ENCODE data around the gene TTLL5.

The TTLL5 gene

DNA sequence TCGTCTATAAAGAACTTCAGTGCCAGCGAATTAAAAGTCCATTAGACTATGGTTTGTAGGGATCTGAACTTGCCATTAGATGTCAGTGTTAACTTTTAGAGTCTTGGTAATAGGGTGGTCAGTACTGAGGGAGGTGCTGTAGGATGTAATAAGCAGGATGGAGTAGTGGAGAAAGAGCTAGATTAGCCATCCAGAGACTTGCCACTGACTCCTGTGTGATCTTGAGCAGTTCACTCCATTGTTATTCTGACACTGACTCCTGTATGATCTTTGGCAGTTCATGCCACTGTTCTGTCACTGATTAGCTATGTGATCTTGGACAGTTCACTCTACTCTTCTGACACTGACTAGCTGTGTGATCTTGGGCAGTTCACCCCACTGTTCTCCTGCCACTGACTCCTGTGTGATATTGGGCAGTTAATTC is 133.6 kb downstream of the TTLL5 start:
- DNase-seq (ENCODE audit: low read depth) = peak; percentile 74

GRCh38 chr14:75800792-75801191 is 139.7 kb downstream of the TTLL5 start:
- no peak for DNase-seq (ENCODE audit: low read depth)

- DNase-seq (ENCODE audit: low read depth) = no peak
Measured at GRCh38 chr14:75802486-75802885, 141.4 kb downstream of the TTLL5 start.

- DNase-seq (ENCODE audit: low read depth) = no peak
Measured at GRCh38 chr14:75803765-75804164, 142.7 kb downstream of the TTLL5 start.

- DNase-seq (ENCODE audit: low read depth) = no peak
Measured at GRCh38 chr14:75804570-75805275, 143.7 kb downstream of the TTLL5 start.

- DNase-seq (ENCODE audit: low read depth) = peak; percentile 15
Measured at GRCh38 chr14:75805646-75806045, 144.6 kb downstream of the TTLL5 start.

- DNase-seq (ENCODE audit: low read depth) = peak; percentile 11
Measured at GRCh38 chr14:75806352-75806832, 145.3 kb downstream of the TTLL5 start.

DNA sequence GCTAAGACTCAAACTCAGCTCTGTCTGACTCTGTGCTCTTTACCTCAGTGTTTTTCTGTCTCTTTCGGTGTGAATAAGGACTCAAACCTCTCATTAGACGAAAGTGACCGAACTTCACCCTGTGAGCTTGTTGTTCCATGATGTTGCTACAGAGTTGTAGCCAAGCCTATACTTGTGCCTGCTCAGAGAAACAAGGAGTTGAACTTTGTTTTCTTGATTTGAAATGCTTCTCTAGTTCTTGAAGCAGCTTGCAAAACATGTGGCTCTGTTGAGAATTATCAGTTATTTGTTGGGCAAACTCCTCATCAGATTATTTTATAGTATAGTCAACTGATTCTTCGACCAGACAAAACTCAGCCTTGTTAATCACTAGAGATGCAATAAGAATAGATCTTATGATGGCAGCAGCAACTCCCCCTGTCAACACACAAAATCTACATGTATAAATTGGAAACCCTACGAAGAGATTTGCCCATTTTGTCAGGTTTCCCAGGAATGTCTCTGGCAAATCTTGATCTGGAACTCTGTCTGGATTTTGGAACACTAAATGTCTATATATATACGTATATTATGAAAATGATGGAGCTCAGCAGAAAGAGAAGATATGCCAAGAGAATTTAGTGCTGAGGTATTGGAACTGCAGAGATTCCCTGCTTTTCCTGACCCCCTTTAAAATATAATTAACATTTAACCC is 146.8 kb downstream of the TTLL5 start:
- no peak for DNase-seq (ENCODE audit: low read depth)

- DNase-seq (ENCODE audit: low read depth) = no peak
Measured at GRCh38 chr14:75811136-75811829, 150.2 kb downstream of the TTLL5 start.

- no peak for DNase-seq (ENCODE audit: low read depth)
Measured at GRCh38 chr14:75811872-75812499, 150.9 kb downstream of the TTLL5 start.

DNA sequence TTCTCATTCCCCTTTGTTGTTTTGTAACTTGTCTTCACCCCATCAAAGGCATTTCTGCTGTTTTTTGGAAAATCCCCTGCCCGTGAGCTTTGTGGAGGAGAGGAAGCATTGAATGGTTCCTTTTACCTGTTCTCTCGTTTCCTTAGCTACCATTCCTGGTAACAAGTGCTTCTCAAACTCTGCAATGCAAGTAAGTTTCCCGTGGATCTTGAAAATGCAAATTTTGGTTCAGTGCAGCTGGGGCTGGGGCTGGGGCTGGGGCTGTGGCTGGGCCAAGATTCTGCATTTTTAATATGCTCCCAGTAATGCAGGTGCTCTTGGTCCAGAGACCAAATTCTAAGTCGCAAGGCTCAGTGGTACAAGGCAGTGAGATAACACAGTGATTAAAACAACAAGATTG is 151.6 kb downstream of the TTLL5 start:
- DNase-seq (ENCODE audit: low read depth) = no peak

GRCh38 chr14:75820761-75821160 is 159.7 kb downstream of the TTLL5 start:
- no peak for DNase-seq (ENCODE audit: low read depth)

DNA sequence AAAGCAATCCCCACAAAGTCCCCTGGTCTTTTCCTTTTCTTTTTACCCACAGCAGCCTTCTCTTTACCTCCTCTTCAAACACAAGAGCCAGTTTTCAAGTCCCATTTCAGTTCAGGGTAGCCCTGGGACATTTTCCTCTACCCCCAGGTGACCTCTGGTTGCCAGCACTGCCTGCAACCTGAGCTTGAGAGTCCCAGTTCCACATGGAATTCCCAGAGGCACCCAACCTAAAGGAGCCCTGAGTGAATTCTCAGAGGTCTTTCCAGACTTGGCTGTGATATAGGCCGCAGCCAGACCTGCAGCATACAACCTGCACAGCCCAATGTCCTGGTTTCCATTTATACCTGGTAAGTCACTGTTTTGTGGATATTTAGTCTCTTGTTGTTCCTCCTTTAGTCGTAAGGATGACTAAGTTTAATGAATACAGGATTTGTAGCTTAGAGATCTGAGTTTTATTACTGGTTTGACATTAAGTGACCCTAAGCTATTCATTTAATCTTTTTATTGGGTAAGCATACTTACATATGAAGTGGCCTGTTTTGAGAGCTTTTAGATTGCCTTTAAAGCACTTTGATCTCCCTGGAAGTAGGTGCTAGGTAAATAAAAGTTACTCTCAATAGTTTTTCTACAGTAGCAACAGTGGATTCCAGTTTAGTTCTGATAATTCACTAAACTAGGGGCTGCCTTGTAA is 160.9 kb downstream of the TTLL5 start:
- DNase-seq (ENCODE audit: low read depth) = no peak

DNA sequence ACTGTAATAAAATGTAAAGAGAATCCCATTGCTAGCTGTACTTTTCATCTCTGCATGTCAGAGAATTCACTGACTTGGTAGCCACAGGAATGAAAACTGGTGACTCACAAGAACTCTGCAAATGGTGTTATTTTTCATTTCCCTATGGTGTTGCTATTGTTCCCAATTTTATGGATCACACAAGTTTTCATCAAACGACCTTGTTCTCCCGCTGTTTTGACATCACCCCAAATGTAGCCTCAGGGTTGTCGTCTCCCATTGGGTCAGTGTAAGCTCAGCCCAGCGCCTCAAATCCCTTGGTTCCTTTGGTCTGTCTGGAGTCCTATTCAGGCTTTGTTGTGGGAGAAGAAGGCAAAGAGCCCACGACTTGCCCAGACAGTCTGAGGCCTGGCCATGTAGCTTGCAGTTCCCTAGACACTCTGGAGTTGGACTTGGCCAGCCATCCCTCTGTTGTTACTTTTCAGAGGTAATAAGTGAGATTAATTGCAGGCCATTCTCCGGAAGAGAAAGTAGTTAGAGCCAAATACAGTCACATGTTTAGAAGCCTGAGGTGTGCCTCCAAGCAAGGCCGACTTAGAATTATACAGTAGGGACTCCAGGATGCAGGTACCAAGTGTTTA is 161.6 kb downstream of the TTLL5 start:
- peak; percentile 89 for DNase-seq (ENCODE audit: low read depth)

GRCh38 chr14:75823334-75823733 is 162.3 kb downstream of the TTLL5 start:
- peak; percentile 75 for DNase-seq (ENCODE audit: low read depth)

- no peak for DNase-seq (ENCODE audit: low read depth)
Measured at GRCh38 chr14:75824318-75824717, 163.3 kb downstream of the TTLL5 start.

GRCh38 chr14:75825147-75825592 is 164.1 kb downstream of the TTLL5 start:
- peak; percentile 51 for DNase-seq (ENCODE audit: low read depth)

DNA sequence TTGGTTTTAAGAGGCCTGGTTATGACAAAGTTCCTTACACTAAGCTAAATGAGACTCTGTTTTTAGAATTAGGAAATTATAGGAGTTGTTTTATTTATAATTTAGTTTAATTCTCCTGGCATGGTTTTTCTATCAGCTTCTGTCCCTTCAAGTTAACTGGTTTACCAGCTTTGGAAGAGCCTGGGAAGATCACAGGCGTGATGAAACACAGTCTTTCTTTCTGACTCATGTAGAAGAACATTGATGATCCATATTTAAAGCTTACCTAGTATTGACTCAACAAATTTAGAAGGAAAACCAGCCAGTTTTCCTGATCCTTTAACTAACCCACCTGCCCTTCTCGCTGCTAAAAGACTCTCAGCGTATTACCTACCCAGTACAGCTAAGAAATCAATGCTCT is 165.6 kb downstream of the TTLL5 start:
- no peak for DNase-seq (ENCODE audit: low read depth)

GRCh38 chr14:75827331-75827730 is 166.3 kb downstream of the TTLL5 start:
- no peak for DNase-seq (ENCODE audit: low read depth)

GRCh38 chr14:75829316-75829715 is 168.3 kb downstream of the TTLL5 start:
- no peak for DNase-seq (ENCODE audit: low read depth)

- peak; percentile 84 for DNase-seq (ENCODE audit: low read depth)
Measured at GRCh38 chr14:75831455-75831854, 170.4 kb downstream of the TTLL5 start.

Measured in EH (cell line).